Transverse colon (tissue), 4 donors: ENCODE results near the gene CTSF. TPM values are rescaled to one million over a fixed set of nuclear protein-coding genes. Genes with fewer than 3 reads are reported as not detected.

Experiments
- DNase-seq: peaks from one replicate; pipeline ENCODE4 v3.0.0-alpha.2; 2019
- H3K27ac ChIP-seq, 4 donors: fragments of 200-600 bp; sonication (generic); 2 replicates each; pipeline ENCODE4 v1.5.1; 2016 to 2018; ENCODE audit warnings: inconsistent platforms in 4 of 4
- H3K27me3 ChIP-seq: fragments of 200-600 bp; sonication (generic); 2 replicates; pipeline ENCODE4 v1.5.1; 2017; ENCODE audit warnings: inconsistent platforms
- H3K36me3 ChIP-seq, 4 donors: fragments of 200-600 bp; sonication (generic); 2 replicates each; pipeline ENCODE4 v1.5.1; 2017 to 2019; ENCODE audit warnings: inconsistent platforms in 4 of 4
- H3K4me1 ChIP-seq, 4 donors: fragments of 200-600 bp; sonication (generic); 2 replicates each; pipeline ENCODE4 v1.5.1; 2017 to 2020; ENCODE audit warnings: inconsistent platforms in 4 of 4
- H3K4me3 ChIP-seq, 4 donors: fragments of 200-600 bp; sonication (generic); 1 replicate in 1 of 4; 2 replicates in 3 of 4; pipeline versions ENCODE4 v1.5.1 to v1.6.1; 2017 to 2019; ENCODE audit warnings: inconsistent platforms in 4 of 4
- H3K9me3 ChIP-seq, 2 donors: fragments of 200-600 bp; sonication (generic); 2 replicates each; pipeline ENCODE4 v1.5.1; 2017 to 2019; ENCODE audit warnings: inconsistent platforms in 2 of 2
- CTCF ChIP-seq, 5 experiments: fragments of 200-600 bp in 3 of 5; fragments of 450-650 bp in 2 of 5; sonication (generic) in 3 of 5; IDR thresholded peaks; 1 replicate in 2 of 5; 2 replicates in 3 of 5; pipeline ENCODE4 v1.5.1; 2016 to 2017; ENCODE audit warnings: antibody characterized with exemption in 5 of 5, inconsistent platforms in 3 of 5, mild to moderate bottlenecking in 2 of 5, moderate library complexity in 1 of 5
- EP300 ChIP-seq: sonication (generic); formaldehyde crosslinking; IDR thresholded peaks from one replicate; pipeline ENCODE4 v1.6.1; 2017; ENCODE audit warnings: antibody characterized with exemption, low read depth
- POLR2A ChIP-seq: fragments of 450-650 bp; IDR thresholded peaks from one replicate; pipeline ENCODE4 v1.6.1; 2016; ENCODE audit warnings: antibody characterized with exemption, mild to moderate bottlenecking, moderate library complexity
- POLR2AphosphoS5 ChIP-seq, 3 donors: sonication (generic); formaldehyde crosslinking; IDR thresholded peaks; one replicate each; pipeline ENCODE4 v1.6.1; 2016; ENCODE audit warnings: antibody characterized with exemption in 3 of 3
- WGBS, 2 donors: methylation state at CpG; one replicate each; pipeline ENCODE4 v1.1.5; 2018; ENCODE audit warnings: low coverage in 1 of 2; 5-methylcytosine and 5-hydroxymethylcytosine counted together
- in situ Hi-C, 4 donors: fragments of 200-750 bp; cut with MboI; loops; one replicate each; pipeline versions ENCODE4 v1.15.0 to v1.15.1; 2017; ENCODE audit warnings: low sequenced_read_pairs in 3 of 4, low pct_ligation_motif_present in 1 of 4, low pct_unique_long_range_greater_than_20kb in 1 of 4
- intact Hi-C: fragments of 100-400 bp; cut with DNase I; formaldehyde crosslinking; loops from one replicate; pipeline ENCODE4 v1.15.1; 2023; ENCODE audit warnings: low total_unique reads
- small RNA-seq, 4 donors: library from RNA; depleted of rRNA; stranded (forward); fragments of <200 nt; gene quantifications; one replicate each; pipeline ENCODE3, GENCODE V24; 2016
- total RNA-seq, 4 donors: library from RNA; depleted of rRNA; stranded (reverse); fragments of >200 nt; gene quantifications; one replicate each; pipeline ENCODE4 v1.1.0, GENCODE V29; 2016

Gene CTSF
- total RNA-seq, 4 donors from 2014 or later, result 23.5 to 80.6 (median 39.0) TPM

- DNase-seq, result no peak
- WGBS, 2 donors, result 80 to 89% methylated on average over 7 to 10 of the region's 10 CpGs
- no peaks in the 10 kb centered on the region for H3K9me3 ChIP-seq
- TF ChIP-seq POLR2AphosphoS5 (IDR thresholded peaks at IDR 0.05) (no peak), POLR2A (no peak), EP300 (no peak), CTCF (IDR thresholded peaks at IDR 0.05) (no peak)
- no peaks in the 10 kb centered on the region for H3K4me1 ChIP-seq
- no peak overlapping the region for H3K4me3 ChIP-seq
- no peaks in the 10 kb centered on the region for H3K27me3 ChIP-seq
- no peak overlapping the region for H3K27ac ChIP-seq
- intact Hi-C loops, result no loop called here
- H3K36me3 ChIP-seq, result peaks cover 0 to 5% (median 0%) of the 10 kb centered on the region in 4 donors
- in situ Hi-C loops, result no loop called here
Measured at GRCh38 chr11:66529069-66529468, 39.3 kb downstream of the CTSF start.

GRCh38 chr11:66524304-66525040 lies 43.9 kb downstream of the CTSF start:
- Histone ChIP-seq H3K36me3 (peaks cover 0 to 25% (median 12%) of the 10 kb centered on the region in 4 donors), H3K27me3 (no peaks in the 10 kb centered on the region), H3K27ac (no peak overlapping the region), H3K4me1 (no peaks in the 10 kb centered on the region), H3K9me3 (no peaks in the 10 kb centered on the region), H3K4me3 (no peak overlapping the region)
- DNase-seq, result no peak
- WGBS, 2 donors, result 54 to 90% methylated on average over 3 to 10 of the region's 10 CpGs
- no peak for TF ChIP-seq POLR2A
- TF ChIP-seq CTCF (IDR thresholded peaks at IDR 0.05), result no peak
- no peak for TF ChIP-seq EP300
- no peak for TF ChIP-seq POLR2AphosphoS5 (IDR thresholded peaks at IDR 0.05)
- intact Hi-C loops (no loop called here), in situ Hi-C loops (no loop called here)

- WGBS, 2 donors, result 91% methylated on average over 11 of the region's 11 CpGs; no CpG with 5 or more reads in 1 of the 2 donors
- Histone ChIP-seq H3K27ac (no peak overlapping the region), H3K36me3 (peaks cover 0 to 31% (median 12%) of the 10 kb centered on the region in 4 donors), H3K4me1 (no peaks in the 10 kb centered on the region), H3K4me3 (no peak overlapping the region), H3K9me3 (no peaks in the 10 kb centered on the region), H3K27me3 (no peaks in the 10 kb centered on the region)
- no peak for DNase-seq
- TF ChIP-seq POLR2A (no peak), POLR2AphosphoS5 (IDR thresholded peaks at IDR 0.05) (no peak)
- in situ Hi-C loops (no loop called here), intact Hi-C loops (no loop called here)
Measured at GRCh38 chr11:66523611-66524010, 44.8 kb downstream of the CTSF start.

Small RNA genes lying within 50 kb of the gene (small RNA-seq; reads per million reads assigned to genes)
- gene RNU4-39P, result 0 reads per million in 4 donors

Other genes starting within 250 kb of the CTSF start
- gene RIN1, start 232.2 kb downstream of the CTSF start, total RNA-seq, result 10 to 100 TPM in 3 of 4 donors, 1 to 10 TPM in 1; 8.8 to 43.8 (median 14.4) TPM
- 100 to 1,000 TPM in 1 of 4 donors, 10 to 100 TPM in 3; 34.0 to 178 (median 63.1) TPM for gene BRMS1, start 223.5 kb downstream of the CTSF start, total RNA-seq
- gene B4GAT1, start 221.0 kb downstream of the CTSF start, total RNA-seq, result 10 to 100 TPM; 21.8 to 31.8 (median 23.6) TPM
- gene SLC29A2, start 196.8 kb downstream of the CTSF start, total RNA-seq, result 10 to 100 TPM in 3 of 4 donors, 1 to 10 TPM in 1; 7.5 to 32.4 (median 14.4) TPM
- gene NPAS4, start 147.6 kb downstream of the CTSF start, total RNA-seq, result under 1 TPM in 1 of 4 donors, not detected in 3; 0.16 TPM
- gene MRPL11, start 129.8 kb downstream of the CTSF start, total RNA-seq, result 100 to 1,000 TPM in 1 of 4 donors, 10 to 100 TPM in 3; 39.6 to 127 (median 43.5) TPM
- 10 to 100 TPM in 1 of 4 donors, 1 to 10 TPM in 3; 1.2 to 14.2 (median 7.8) TPM for gene PELI3, start 101.7 kb downstream of the CTSF start, total RNA-seq
- gene DPP3, start 88.2 kb downstream of the CTSF start, total RNA-seq, result 100 to 1,000 TPM in 1 of 4 donors, 10 to 100 TPM in 3; 32.8 to 116 (median 53.4) TPM
- gene BBS1, start 58.0 kb downstream of the CTSF start, total RNA-seq, result 100 to 1,000 TPM in 1 of 4 donors, 10 to 100 TPM in 3; 33.3 to 146 (median 56.0) TPM
- 10 to 100 TPM; 12.1 to 34.4 (median 13.8) TPM for gene ZDHHC24, start 22.6 kb downstream of the CTSF start, total RNA-seq
- not detected for gene ACTN3, start 21.7 kb downstream of the CTSF start, total RNA-seq
- gene CCDC87, start 24.5 kb upstream of the CTSF start, total RNA-seq, result under 1 TPM in 2 of 4 donors, not detected in 2; 0.32 to 0.96 TPM
- 10 to 100 TPM; 37.4 to 82.0 (median 49.5) TPM for gene CCS, start 24.6 kb upstream of the CTSF start, total RNA-seq
- gene RBM14, start 48.0 kb upstream of the CTSF start, total RNA-seq, result 10 to 100 TPM; 13.8 to 70.1 (median 47.0) TPM
- 100 to 1,000 TPM in 1 of 4 donors, 10 to 100 TPM in 3; 66.5 to 193 (median 68.8) TPM for gene RBM4, start 70.1 kb upstream of the CTSF start, total RNA-seq
- 10 to 100 TPM; 14.2 to 22.1 (median 15.5) TPM for gene RBM4B, start 109.3 kb upstream of the CTSF start, total RNA-seq
- gene SPTBN2, start 160.6 kb upstream of the CTSF start, total RNA-seq, result 1 to 10 TPM in 3 of 4 donors, under 1 TPM in 1; 0.75 to 2.2 (median 1.6) TPM